Measurements from ENCODE around the gene AP2B1. TPM values are rescaled to one million over a fixed set of nuclear protein-coding genes. Genes with fewer than 3 reads are reported as not detected.

The AP2B1 gene
- total RNA-seq, 4 donors from 2014 or later: 62.6 to 94.3 (median 79.4) TPM

- no peak for ATAC-seq (ENCODE audit: low FRiP score)
- TF ChIP-seq, protein P1, sequence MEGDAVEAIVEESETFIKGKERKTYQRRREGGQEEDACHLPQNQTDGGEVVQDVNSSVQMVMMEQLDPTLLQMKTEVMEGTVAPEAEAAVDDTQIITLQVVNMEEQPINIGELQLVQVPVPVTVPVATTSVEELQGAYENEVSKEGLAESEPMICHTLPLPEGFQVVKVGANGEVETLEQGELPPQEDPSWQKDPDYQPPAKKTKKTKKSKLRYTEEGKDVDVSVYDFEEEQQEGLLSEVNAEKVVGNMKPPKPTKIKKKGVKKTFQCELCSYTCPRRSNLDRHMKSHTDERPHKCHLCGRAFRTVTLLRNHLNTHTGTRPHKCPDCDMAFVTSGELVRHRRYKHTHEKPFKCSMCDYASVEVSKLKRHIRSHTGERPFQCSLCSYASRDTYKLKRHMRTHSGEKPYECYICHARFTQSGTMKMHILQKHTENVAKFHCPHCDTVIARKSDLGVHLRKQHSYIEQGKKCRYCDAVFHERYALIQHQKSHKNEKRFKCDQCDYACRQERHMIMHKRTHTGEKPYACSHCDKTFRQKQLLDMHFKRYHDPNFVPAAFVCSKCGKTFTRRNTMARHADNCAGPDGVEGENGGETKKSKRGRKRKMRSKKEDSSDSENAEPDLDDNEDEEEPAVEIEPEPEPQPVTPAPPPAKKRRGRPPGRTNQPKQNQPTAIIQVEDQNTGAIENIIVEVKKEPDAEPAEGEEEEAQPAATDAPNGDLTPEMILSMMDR (IDR thresholded peaks at IDR 0.05): no peak
- DNase-seq (ENCODE audit: low spot score): no peak
Measured at GRCh38 chr17:35543856-35544255, 43.3 kb upstream of the AP2B1 start.

DNA sequence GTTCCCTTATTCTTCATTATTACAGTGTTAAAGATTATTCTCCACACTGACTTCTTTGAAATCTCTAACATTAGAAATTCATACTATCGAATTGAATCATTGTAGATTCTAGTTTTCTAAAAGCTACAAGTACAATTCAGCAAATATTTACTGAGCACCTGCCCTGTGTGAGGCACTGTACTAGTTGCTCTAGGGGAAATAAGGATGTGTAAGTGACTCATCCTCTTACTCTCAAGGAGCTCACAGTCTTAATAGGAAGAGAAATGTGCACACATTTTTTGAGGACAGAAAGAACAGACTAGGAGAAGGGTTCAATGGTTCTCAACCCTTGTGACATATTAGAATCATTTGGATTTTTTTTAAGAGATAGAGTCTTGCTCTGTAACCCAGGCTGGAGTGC is 42.0 kb upstream of the AP2B1 start:
- ATAC-seq (ENCODE audit: low FRiP score) (no peak), DNase-seq (ENCODE audit: low spot score) (no peak)
- TF ChIP-seq, protein P1 (IDR thresholded peaks at IDR 0.05): no peak

GRCh38 chr17:35546487-35546886 is 40.6 kb upstream of the AP2B1 start:
- ATAC-seq (ENCODE audit: low FRiP score) (no peak), DNase-seq (ENCODE audit: low spot score) (no peak)
- TF ChIP-seq, protein P1 (IDR thresholded peaks at IDR 0.05): no peak

DNA sequence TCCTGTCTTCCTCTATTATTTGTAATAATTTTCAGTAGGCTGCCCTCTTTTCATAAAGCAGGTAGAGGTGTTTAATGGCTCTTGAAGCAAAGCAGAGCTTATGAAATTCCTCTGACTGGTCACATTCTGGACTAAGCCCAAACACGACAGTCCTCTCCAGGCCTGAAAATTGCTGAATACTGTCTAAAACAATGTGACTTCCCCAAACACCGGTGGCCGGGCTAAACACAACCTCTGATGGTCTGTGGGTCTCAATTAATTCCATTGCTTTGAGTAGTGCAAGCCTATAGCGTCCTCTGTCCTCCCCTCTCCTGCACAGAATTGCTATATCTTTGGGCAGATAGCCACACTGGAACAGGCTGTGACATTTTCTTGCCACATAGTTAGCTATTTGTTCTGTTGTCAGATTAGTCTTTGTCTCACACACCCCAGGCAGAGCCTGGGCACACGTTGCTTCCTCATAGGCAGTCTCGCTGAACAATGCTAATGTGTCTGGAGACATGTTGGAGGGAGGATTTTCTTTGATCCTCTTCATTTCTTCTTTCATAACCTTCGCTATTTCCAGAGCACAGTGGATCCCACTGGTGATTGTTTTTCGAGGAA is 38.8 kb upstream of the AP2B1 start:
- TF ChIP-seq, protein P1 (IDR thresholded peaks at IDR 0.05): no peak
- ATAC-seq (ENCODE audit: low FRiP score): no peak
- no peak for DNase-seq (ENCODE audit: low spot score)

DNA sequence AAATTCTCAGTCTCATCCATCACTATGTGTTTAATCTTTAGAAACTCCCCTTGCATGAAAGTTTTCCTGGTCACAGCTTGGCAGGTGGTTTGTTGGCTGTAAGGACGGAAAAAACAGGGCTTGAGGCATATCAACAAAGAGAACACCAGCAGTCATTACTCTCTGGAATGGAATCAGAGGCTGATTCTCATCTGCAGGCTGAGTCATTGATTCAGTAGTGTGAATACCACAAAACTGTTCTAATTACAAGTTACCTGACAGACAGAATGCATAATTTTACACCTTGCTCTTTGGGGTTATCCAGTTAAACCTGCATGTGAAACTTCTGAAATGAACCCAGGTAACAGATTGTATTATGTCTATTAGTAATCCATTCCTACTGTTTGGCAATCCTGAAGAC is 38.1 kb upstream of the AP2B1 start:
- no peak for DNase-seq (ENCODE audit: low spot score)
- TF ChIP-seq, protein P1 (IDR thresholded peaks at IDR 0.05): no peak
- ATAC-seq (ENCODE audit: low FRiP score): no peak

DNA sequence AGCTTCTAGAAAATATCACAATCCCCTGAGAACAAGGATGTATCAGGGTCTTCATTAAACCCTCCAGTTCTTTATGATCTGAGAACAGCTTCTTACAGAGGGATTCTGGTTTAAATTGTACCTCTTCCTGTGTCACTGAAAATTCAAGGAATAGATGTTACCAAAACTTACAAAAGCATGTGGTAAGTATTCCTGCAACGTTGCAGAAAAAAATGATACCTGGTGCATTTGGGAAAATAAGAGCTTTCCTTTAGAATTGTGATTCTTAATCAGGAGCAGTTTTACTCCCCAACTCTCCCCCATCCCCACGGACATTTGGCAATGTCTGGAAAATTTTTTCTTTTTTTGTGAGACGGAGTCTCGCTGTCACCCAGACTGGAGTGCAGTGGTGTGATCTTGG is 33.8 kb upstream of the AP2B1 start:
- TF ChIP-seq, protein P1 (IDR thresholded peaks at IDR 0.05): no peak
- no peak for ATAC-seq (ENCODE audit: low FRiP score)
- no peak for DNase-seq (ENCODE audit: low spot score)

- DNase-seq (ENCODE audit: low spot score): no peak
- no peak for ATAC-seq (ENCODE audit: low FRiP score)
- TF ChIP-seq, protein P1 (IDR thresholded peaks at IDR 0.05): no peak
Measured at GRCh38 chr17:35554668-35555067, 32.5 kb upstream of the AP2B1 start.

Data from omental fat pad (tissue), 4 donors.